Smooth muscle cell (in vitro differentiated cells): ENCODE data around the gene SYTL3. TPM values are rescaled to one million over a fixed set of nuclear protein-coding genes. Genes with fewer than 3 reads are reported as not detected.

Experiments used
- DNase-seq: peaks from one replicate; lab custom pipeline; 2025; ENCODE audit not compliant: unreplicated experiment; lab: John Stamatoyannopoulos, UW
- H2AFZ ChIP-seq: fragments of 200-600 bp; sonication (generic); 2 replicates; pipeline ENCODE4 v1.6.0; 2016; ENCODE audit warnings: antibody characterized with exemption, low read depth, mild to moderate bottlenecking
- H3F3A ChIP-seq: fragments of 200-600 bp; sonication (generic); 2 replicates; pipeline ENCODE4 v1.6.0; 2017; ENCODE audit warnings: antibody characterized with exemption, low read depth
- H3K27ac ChIP-seq: fragments of 200-600 bp; sonication (generic); 2 replicates; pipeline ENCODE4 v1.5.1; 2016; ENCODE audit warnings: low read depth, mild to moderate bottlenecking
- H3K27me3 ChIP-seq: fragments of 200-600 bp; sonication (generic); 2 replicates; pipeline ENCODE4 v1.6.1; 2016; ENCODE audit warnings: low read depth, mild to moderate bottlenecking
- H3K36me3 ChIP-seq: fragments of 200-600 bp; sonication (generic); 2 replicates; pipeline ENCODE4 v1.5.1; 2016; ENCODE audit warnings: low read depth
- H3K4me1 ChIP-seq: fragments of 200-600 bp; sonication (generic); 2 replicates; pipeline ENCODE4 v1.5.1; 2016; ENCODE audit warnings: low read depth
- H3K4me2 ChIP-seq: fragments of 200-600 bp; sonication (generic); 2 replicates; pipeline ENCODE4 v1.6.0; 2016; ENCODE audit warnings: mild to moderate bottlenecking
- H3K4me3 ChIP-seq: fragments of 200-600 bp; sonication (generic); 2 replicates; pipeline ENCODE4 v1.5.1; 2016; ENCODE audit warnings: mild to moderate bottlenecking
- H3K79me2 ChIP-seq: fragments of 200-600 bp; sonication (generic); 2 replicates; pipeline ENCODE4 v1.6.0; 2016; ENCODE audit warnings: low read depth, mild to moderate bottlenecking
- H3K9ac ChIP-seq: fragments of 200-600 bp; sonication (generic); 2 replicates; pipeline ENCODE4 v1.6.0; 2016; ENCODE audit warnings: low read depth
- H3K9me3 ChIP-seq: fragments of 200-600 bp; sonication (generic); replicated peaks from 2 replicates; pipeline ENCODE4 v1.5.1; 2016; ENCODE audit warnings: low read depth
- H4K20me1 ChIP-seq: fragments of 200-600 bp; sonication (generic); 2 replicates; pipeline ENCODE4 v1.6.0; 2016; ENCODE audit warnings: low read depth
- CTCF ChIP-seq: fragments of 200-600 bp; sonication (generic); IDR thresholded peaks from 2 replicates; pipeline ENCODE4 v1.5.1; 2017; ENCODE audit warnings: borderline replicate concordance, mild to moderate bottlenecking, antibody characterized with exemption; ENCODE audit not compliant: insufficient read depth, poor library complexity, severe bottlenecking
- WGBS: methylation state at CpG from one replicate; pipeline ENCODE4 v1.1.7; 2016; ENCODE audit warnings: low lambda C conversion rate; 5-methylcytosine and 5-hydroxymethylcytosine counted together
- polyA plus RNA-seq: library from polyadenylated mRNA; unstranded; fragments of >200 nt; fragmentation: Nextera tagmentation; extraction: Ambion mirVana; gene quantifications from 2 replicates; pipeline ENCODE4 v1.2.1, GENCODE V29; 2016
- total RNA-seq: library from RNA; depleted of rRNA; stranded (reverse); fragments of >200 nt; gene quantifications from 2 replicates; pipeline ENCODE4 v1.2.3, GENCODE V29; 2014

Gene SYTL3
- total and polyA plus RNA-seq, 2 experiments from 2014 or later: 0.13 to 1.2 TPM

GRCh38 chr6:158708239-158708638 lies 58.4 kb downstream of the SYTL3 start:
- H3K79me2 ChIP-seq: no peaks in the 10 kb centered on the region
- TF ChIP-seq CTCF: no peak
- no peaks in the 10 kb centered on the region for H3K9me3 ChIP-seq
- H3K27ac ChIP-seq: no peak overlapping the region
- H4K20me1 ChIP-seq: no peaks in the 10 kb centered on the region
- H3K36me3 ChIP-seq: no peaks in the 10 kb centered on the region
- peaks cover 11% of the 10 kb centered on the region for H3K4me1 ChIP-seq
- H3K9ac ChIP-seq: no peak overlapping the region
- DNase-seq: no peak
- 70% methylated on average over 14 of the region's 14 CpGs for WGBS
- no peak overlapping the region for H3K4me2 ChIP-seq
- no peak overlapping the region for H3K4me3 ChIP-seq
- no peaks in the 10 kb centered on the region for H3K27me3 ChIP-seq
- H3F3A ChIP-seq: peaks cover 9% of the 10 kb centered on the region
- H2AFZ ChIP-seq: no peak overlapping the region

- peaks cover 9% of the 10 kb centered on the region for H3F3A ChIP-seq
Observed at GRCh38 chr6:158709809-158710208, 60.0 kb downstream of the SYTL3 start.

GRCh38 chr6:158711264-158711663 lies 61.4 kb downstream of the SYTL3 start:
- no peaks in the 10 kb centered on the region for H3K9me3 ChIP-seq
- no peaks in the 10 kb centered on the region for H3K36me3 ChIP-seq
- WGBS: 55% methylated on average over 10 of the region's 10 CpGs
- H3K27me3 ChIP-seq: no peaks in the 10 kb centered on the region
- H4K20me1 ChIP-seq: no peaks in the 10 kb centered on the region
- no peak overlapping the region for H3K27ac ChIP-seq
- peak overlapping the region; percentile 5 for H2AFZ ChIP-seq
- H3K4me2 ChIP-seq: peak overlapping the region; percentile 37
- no peak for DNase-seq
- peaks cover 9% of the 10 kb centered on the region for H3F3A ChIP-seq
- peaks cover 11% of the 10 kb centered on the region for H3K4me1 ChIP-seq
- H3K4me3 ChIP-seq: peak overlapping the region; percentile 27
- no peak for TF ChIP-seq CTCF
- no peaks in the 10 kb centered on the region for H3K79me2 ChIP-seq
- no peak overlapping the region for H3K9ac ChIP-seq

More at GRCh38 chr6:158709809-158710208, 60.0 kb downstream of the SYTL3 start:
- Histone ChIP-seq H3K27me3 (no peaks in the 10 kb centered on the region), H2AFZ (no peak overlapping the region), H3K9ac (no peak overlapping the region), H3K4me1 (peaks cover 11% of the 10 kb centered on the region), H4K20me1 (no peaks in the 10 kb centered on the region), H3K9me3 (no peaks in the 10 kb centered on the region), H3K27ac (no peak overlapping the region), H3K79me2 (no peaks in the 10 kb centered on the region), H3K4me2 (no peak overlapping the region), H3K36me3 (no peaks in the 10 kb centered on the region), H3K4me3 (no peak overlapping the region)
- WGBS: 96% methylated on average over 4 of the region's 4 CpGs
- TF ChIP-seq CTCF: no peak
- no peak for DNase-seq

GRCh38 chr6:158713469-158713868 lies 63.6 kb downstream of the SYTL3 start:
- no peak overlapping the region for H3K4me3 ChIP-seq
- no peaks in the 10 kb centered on the region for H4K20me1 ChIP-seq
- no peak overlapping the region for H3K9ac ChIP-seq
- H3K27me3 ChIP-seq: no peaks in the 10 kb centered on the region
- no peak overlapping the region for H3K27ac ChIP-seq
- no peak overlapping the region for H3K4me2 ChIP-seq
- no peak overlapping the region for H2AFZ ChIP-seq
- H3K36me3 ChIP-seq: no peaks in the 10 kb centered on the region
- WGBS: 96% methylated on average over 6 of the region's 6 CpGs
- DNase-seq: no peak
- H3F3A ChIP-seq: no peaks in the 10 kb centered on the region
- H3K4me1 ChIP-seq: no peaks in the 10 kb centered on the region
- no peaks in the 10 kb centered on the region for H3K9me3 ChIP-seq
- no peak for TF ChIP-seq CTCF
- no peaks in the 10 kb centered on the region for H3K79me2 ChIP-seq
